ENCODE results near the gene HIPK3.
"Not testable (repeated sequence)": the region's sequence is repeated elsewhere in the genome, so short reads cannot be mapped to it uniquely, and the experiment has no call there.

Gene HIPK3

DNA sequence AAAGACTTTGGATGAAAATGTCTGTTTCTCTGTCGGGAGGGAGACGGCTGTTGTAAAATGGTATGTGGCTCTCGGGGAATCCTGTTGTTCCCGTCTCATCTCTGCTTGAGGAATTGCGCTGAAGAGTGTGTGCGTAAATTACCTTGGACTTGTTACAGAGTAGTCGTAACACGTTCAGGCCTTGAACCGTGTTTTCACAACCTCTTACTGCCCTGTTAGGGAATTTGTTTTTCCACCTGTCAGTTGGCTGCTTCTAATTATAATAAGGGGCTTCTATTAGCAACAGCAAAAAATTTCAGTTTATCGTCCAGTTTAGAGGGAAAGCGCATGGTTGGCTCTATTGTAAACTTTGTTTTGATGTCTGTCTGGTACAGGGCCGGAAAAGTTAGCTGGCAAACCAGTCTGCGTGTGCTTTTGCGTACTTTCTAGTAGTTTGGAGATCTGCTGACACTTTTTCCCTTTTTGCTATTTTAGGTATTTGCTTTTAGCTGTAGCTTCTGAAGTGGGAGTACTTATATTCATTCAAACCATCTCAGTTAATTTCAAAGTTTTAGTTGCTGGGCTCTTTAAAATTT is 1.5 kb downstream of the HIPK3 start:
- no peak for DNase-seq (ENCODE audit: low spot score)

DNA sequence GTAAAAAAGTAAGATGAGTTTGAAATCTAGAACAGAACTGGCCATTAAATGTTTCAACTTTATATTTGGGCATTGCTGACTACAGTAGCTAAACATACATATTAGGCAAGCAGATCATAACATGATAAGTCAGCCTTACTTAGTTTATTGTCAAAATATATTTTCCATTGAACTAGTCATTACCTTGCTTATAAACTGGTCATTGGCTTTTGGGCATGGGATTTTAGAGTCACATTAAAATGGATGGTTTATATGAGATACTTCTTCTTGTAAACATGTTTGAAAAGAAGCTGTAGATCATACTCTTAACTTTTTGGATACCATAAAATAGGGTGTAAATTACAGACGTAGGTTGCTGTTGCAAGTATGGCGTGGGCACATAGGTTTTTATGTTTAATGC is 2.7 kb downstream of the HIPK3 start:
- no peak for DNase-seq (ENCODE audit: low spot score)

DNA sequence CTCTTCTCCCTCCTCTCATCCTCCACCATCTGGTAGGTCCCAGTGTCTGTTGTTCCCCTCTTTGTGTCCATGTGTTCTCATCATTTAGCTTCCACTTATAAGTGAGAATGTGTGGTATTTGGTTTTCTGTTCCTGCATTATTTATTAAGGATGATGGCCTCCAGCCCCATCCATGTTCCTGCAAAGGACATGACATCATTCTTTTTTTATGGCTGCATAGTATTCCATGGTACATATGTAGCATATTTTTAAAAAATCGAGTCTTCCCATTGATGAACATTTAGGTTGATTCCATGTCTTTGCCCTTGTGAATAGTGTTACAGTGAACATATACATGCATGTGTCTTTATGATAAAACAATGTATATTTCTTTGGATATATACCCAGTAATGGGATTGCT is 4.2 kb downstream of the HIPK3 start:
- not testable (repeated sequence) for DNase-seq (ENCODE audit: low spot score)

DNA sequence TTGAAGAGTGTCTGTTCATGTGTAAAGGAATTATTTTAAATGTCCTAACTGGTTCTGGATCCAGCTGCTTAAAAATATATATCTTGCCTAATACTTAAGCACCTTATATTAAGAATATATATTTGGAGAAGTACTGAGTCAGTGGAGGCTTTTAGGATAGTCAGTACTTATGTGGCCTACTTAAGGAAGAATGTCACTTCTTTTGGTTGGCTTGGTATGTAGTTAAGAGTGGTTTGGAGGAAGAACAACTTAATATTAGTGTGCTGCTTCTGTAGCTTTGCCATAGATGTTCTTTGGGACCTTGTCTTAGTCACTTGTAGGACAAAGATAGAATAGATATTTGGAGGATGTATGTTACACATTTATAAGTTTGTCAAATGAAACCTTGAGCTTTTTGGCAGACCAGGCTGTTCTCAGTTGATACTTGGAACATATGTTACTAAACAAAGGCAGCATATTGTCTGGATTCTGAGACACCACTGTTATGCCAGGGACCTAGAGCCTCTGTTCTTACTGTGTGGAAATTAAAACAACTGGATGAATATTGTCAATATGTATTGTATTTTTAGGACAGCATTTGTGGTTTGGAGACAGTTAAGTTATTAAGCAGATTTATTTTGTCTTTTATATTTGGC is 4.9 kb downstream of the HIPK3 start:
- no peak for DNase-seq (ENCODE audit: low spot score)

DNA sequence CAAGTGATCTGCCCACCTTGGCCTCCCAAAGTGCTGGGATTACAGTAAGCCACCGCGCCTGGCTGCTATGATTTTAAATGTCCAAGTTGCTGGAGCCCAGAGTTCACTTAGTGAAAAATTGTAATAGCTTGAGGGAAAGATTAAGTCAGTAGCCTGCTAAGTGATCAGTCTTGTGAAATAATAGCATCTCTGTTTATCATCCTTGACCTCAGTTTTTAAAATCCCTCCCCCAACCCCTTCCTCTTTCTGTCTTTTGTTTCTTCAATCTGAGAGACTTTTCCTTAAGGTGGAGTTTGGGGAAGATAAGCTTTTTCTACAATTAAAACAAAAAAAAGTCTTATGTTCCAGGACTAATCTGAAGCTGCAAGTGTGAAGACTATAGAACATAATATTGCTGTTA is 6.4 kb downstream of the HIPK3 start:
- no peak for DNase-seq (ENCODE audit: low spot score)

DNA sequence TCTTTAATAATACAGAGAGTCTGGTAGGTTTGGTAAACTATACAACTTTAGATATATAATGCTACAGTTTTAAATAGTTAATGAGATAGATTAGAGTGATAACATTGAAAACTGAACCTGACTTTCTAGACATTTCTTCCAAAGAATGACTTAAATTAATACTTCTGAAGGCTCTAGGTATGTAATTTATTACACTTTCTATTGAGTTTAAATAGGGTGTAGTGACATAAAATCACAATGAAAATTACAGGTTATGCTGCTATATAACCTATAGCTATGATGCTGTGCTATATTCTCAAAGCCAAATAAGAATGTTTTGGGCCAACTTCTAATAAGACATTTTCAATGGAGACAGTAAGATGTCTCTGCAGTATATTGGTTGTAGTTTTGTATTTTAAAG is 7.7 kb downstream of the HIPK3 start:
- no peak for DNase-seq (ENCODE audit: low spot score)

DNA sequence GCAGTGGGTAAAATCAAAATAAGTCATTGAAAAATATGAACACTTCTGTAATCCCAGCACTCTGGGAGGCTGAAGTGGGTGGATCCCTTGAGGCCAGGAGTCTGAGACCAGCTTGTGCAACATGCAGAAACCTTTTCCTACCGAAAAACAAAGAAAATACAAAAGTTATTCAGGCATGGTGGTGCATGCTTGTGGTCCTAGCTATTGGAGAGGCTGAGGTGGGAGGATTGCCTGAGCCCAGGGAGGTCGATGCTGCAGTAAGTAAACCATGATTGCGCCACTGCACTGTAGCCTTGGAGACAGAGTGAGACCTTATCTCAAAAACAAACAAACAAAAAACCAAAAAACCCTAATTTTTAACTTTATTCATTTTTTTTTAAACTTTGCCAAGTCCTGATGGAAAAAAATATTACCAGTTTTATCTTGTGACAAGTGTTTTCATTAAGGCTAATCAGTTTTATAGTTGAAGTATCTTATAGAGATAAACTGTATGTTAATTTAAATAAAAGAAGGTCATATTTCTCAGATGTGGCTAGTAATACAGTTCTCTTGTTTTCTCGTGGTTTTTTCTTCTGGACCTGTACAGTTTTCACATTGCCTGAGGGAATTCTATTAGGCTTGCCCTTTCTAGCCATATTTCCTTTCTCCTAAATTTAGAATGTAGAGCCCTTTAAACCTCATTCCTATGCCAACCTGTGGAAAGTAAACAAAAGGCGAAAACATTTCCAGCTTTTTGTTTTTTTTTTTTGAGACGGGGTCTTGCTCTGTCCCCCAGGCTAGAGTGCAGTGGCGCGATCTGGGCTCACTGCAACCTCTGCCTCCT is 9.4 kb downstream of the HIPK3 start:
- no peak for DNase-seq (ENCODE audit: low spot score)

DNA sequence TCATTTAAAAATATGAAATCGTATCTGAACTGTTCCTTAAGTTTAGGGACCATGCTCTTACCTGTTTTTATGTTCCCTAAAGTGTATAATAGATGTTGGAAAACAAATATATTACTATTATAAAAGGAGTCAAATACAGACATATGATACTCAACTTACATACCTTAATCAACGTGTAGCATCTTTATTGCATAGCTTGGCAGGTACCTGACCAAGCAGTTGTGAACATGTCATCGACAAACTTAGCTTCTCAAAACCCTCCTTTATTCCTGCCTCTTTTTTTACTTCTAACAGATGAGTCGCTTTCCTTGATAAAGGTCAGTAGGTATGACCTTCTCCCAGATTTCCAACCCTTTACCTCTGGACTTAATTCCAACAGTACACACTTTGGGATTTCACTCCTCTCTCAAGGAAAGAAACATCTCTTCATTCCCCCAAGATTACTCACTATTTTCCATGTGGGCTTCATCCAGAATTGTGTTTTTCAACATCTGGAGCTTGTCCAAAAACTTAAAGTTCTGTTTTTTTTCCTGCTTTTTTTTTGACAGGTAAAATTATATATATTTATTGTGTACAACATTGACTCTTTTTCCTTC is 11.9 kb downstream of the HIPK3 start:
- no peak for DNase-seq (ENCODE audit: low spot score)

DNA sequence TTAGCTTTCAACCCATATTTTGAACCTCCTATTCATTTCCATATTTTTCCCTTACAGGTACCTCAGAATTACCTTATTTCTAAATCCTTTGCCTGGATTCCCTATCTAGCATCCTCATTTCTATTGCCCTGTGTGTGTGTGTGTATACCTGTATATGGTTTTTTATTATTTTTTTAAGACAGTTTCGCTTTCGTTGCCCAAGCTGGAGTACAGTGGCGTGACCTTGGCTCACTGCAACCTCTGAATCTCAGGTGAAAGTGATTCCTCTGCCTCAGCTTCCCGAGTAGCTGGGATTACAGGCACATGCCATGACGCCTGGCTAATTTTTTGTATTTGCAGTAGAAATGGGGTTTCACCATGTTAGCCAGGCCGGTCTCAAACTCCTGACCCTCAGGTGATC is 12.6 kb downstream of the HIPK3 start:
- DNase-seq (ENCODE audit: low spot score): no peak

DNA sequence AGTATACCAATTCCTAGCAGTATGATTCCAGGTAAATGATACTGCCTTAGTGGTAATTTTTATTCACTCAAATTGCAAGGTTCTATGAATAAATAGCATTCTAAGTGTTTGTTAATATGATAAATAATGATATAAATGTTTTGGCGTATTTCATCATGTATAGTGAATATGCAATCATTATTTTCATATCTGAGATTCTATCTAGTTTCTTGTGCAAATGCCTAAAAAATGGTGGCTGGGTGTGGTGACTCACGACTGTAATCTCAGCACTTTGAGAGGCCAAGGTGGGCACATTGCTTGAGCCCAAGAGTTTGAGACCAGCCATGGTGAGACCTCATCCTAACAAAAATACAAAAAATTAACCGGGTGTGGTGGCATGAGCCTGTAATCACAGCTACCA is 13.9 kb downstream of the HIPK3 start:
- DNase-seq (ENCODE audit: low spot score): no peak

DNA sequence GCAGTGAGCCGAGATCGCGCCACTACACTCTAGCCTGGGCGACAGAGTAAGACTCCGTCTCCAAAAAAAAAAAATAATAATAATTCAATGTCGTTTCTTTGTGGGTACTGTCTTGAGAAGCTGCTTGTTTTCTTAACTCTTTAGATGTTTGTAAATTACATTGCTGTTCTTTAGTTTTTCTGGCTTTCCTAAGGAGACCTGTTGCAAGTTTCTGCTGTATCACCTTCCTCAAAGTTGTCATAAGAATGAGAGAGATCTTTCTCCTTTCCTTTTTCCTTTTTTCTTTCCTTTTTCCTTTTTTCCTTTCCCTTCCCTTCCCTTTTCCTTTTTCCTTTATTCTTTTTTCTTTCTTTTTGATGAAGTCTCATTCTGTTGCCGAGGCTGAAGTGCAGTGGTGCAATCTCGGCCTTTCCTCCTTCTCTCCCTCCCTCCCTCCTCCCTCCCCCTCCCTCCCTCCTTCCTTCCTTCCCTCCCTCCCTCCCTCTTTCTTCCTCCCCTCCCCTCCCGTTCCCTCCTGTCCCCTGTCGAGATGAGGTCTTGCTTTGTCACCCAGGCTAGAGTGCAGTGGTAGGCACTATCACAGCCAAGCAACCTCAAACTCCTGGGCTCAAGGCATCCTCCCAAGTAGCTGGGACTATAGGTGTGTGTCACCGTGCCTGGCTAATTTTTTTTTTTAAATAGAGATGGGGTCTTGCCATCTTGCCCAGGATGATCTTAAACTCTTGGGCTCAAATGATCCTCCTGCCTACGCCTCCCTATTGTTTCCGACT is 15.3 kb downstream of the HIPK3 start:
- DNase-seq (ENCODE audit: low spot score): no peak

DNA sequence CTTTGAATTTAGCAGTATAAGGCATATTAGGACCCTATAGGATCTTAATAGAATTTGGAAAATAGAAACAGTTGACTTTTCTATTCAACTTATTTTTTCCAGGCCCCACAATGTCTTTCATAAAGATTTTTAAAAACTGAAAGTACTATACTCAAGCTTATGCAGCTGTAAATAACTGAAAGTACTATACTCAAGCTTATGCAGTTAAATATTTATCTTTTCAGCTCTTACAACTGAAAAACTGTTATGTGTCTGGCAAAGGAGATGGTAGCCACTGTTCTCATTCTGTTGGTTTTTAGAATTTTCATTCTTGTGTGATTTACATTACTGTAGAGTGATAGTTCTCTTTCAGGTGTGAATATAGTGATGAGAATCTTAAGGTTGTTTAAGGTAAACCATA is 16.5 kb downstream of the HIPK3 start:
- DNase-seq (ENCODE audit: low spot score): no peak

DNA sequence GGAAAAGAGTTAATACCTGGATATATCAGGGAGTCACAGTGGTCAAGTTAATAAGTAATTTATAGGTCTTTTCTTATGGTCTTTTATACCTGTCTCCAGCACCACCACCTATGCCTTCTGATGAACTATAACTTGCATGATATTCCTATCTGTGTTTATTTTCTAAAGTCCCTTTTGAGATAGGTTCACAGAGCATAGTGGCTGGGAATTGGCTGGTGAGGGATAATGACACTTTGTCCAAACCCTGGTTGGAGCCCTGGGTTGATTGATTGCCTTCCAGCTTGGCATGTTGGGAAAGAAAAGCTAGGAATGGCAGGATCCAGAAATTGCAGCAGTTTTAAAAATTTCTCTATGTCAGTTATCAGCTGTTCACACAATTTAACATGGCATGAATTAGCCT is 23.2 kb downstream of the HIPK3 start:
- no peak for DNase-seq (ENCODE audit: low spot score)

DNA sequence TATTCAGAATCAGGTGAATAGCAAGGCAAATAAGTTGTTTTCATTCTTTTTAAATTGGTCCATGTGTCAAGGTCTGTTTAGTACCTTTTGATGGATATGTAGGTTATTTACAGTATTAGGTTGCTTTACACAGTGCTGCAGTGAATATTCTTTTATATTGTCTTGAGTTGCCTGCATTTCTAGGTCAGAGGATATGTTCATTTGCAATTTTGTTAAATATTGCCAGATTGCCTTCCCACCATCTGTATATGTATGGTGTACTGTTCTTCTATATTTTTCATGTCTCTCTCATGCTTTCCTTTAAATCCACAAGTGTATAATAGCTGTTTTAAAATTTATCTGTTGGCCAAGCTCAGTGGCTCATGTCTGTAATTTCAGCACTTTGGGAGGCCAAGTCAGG is 24.6 kb downstream of the HIPK3 start:
- DNase-seq (ENCODE audit: low spot score): no peak

DNA sequence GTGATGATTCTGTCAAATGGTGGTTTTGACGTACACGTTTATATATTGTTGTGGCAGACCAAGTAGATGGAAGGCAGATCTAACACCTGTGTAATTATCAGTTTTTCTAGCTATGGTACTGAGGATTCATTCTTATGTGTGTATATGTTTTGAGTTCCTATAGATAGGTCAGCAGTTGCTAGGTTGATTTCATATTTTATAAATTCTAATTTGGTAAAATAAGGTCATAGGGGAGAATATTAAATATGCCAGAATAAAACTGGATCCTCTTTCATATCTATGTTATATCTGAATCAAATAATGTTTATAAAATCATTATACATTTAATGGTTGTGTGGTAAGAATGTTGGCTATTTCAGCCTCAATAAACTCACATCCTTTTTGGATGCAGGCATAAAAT is 27.6 kb downstream of the HIPK3 start:
- no peak for DNase-seq (ENCODE audit: low spot score)

DNA sequence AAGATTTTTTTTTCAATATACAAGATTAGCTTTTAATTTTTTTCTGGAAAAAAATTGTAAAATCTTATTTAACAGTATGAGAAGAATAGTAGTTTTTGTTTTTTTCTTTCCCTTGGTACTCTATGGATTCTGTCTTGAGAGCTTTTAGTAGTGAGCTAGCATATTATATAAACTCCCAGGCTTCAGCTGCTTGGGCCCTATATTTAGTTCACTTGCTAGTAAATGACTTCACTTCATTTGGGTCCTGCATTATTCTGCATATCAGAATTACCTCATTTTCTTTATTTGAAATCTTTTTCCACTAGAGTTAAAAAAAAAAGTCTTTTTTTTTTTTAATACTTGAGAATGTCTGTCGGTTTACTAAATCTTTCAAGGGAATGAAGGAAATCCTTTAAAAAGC is 33.1 kb downstream of the HIPK3 start:
- DNase-seq (ENCODE audit: low spot score): no peak

DNA sequence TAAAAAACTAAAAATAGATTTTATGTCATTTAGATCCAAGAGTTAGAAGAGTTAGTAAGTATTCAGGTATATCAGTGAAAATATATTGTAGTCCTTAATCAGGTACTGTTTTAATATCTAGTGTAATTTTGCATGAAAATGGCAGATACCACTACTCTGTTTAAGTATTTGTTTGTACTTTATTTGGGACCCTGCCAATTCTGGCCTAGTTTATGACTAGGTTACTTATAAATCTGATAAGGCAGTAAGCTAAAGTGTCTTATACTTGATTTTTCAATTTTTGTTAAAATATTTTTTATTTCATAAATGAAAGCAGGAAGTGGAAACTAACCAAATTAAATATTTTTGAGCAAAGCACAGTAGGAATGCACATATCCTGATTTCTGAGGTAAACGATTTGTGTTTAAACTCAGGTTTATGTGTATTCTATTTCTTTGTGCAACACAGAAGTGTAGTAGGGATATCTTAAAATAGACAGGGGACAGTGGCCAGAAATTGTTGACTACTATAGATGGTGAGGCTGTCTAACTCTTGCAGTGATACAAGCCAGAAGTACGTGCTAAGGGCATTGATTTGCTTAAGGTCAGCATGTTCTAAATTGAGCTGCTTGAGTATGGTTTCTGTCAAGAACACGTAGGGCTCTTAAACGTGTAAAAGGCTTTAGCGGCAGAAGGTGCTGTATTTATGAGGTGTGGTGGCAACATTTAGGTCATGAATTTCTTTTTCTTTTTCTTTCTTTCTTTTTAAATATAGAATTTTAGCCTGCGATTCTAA is 34.0 kb downstream of the HIPK3 start:
- DNase-seq (ENCODE audit: low spot score): no peak

DNA sequence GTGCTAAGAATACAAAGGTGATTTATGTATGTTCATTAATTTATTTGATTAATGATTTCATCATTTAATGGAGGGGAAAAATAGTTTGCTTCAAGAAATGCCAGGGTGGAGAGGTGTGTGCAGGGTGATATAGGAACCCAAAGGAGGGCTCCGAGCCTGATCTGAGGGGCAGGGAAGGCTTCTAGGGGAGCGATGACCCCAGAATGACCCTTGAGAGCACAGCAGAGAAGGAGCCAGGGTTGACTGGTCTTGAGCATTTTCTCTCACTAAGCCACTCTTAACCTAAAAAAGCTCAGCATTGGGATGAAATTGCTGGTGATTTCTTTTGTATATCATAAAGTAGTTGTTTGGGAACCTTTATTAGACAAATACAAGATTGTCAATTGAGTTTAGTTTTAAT is 35.1 kb downstream of the HIPK3 start:
- DNase-seq (ENCODE audit: low spot score): no peak

DNA sequence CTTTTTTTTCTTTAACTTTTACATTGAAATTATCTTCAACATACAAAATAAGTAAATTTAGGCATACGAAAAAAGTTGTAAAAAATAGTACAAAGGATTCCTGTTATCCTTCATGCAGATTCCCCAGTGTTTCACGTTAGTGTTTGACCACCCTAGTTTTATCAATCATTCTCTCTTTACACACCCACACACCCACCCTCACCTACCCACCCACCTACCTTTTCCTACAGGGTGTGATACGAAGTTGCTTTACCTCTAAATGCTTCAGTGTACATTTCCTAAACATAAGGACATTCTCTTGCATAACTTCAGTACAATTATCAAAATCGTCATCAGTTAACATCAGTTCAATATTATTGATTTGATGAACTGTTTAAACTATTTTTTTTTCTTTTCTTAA is 37.0 kb downstream of the HIPK3 start:
- no peak for DNase-seq (ENCODE audit: low spot score)

DNA sequence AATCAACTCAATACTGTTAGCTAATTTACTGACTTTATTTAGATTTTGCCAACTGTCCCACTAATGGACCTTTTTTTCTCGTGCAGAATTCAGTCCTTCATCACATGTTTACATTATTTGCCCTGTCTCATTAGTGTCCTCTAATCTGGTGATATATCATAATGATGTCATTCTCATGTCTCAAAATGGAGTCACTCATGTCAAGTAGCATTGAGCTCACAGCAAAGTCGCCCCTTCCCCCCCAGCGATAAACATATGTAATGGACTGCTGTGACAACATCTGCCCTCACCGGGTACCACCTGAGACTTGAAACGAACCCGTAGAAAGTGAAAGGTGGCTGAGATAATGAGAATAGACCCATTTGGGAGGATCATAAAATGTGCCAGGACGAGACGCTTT is 37.6 kb downstream of the HIPK3 start:
- no peak for DNase-seq (ENCODE audit: low spot score)

DNA sequence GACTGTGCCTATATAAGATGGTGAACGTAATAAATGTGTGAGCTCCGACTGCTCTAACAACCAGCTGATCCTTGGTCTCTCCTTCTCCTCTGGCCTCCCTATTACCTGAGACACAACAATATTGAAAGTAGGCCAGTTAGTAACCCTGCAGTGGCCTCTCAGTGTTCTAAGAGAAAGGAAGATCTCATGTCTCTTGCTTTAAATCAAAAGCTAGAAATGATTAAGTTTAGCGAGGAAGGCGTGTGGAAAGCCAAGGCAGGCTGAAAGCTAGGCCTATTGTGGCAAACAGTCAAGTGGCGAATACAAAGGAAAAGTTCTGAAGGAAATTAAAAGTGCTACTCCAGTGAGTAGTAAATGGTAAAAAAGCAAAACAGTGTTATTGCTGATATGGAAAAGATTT is 39.5 kb downstream of the HIPK3 start:
- DNase-seq (ENCODE audit: low spot score): no peak

DNA sequence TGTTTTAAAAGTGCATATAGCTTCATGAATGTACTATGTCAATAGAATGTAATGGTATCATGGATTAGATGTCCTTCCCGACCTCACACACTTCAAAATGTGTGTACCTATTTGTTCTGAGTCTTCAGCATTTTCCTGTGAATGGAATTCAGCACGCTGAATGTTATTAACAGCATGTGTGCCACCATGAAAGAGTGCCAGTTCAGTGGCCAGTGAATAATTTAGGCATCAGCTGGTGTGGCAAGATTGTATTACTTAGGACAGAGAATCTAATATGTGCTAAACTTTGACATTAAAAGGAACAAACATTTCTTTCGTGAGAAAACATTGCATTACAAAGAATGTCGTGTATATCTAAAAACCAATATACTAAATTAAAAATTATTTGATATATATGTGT is 46.4 kb downstream of the HIPK3 start:
- no peak for DNase-seq (ENCODE audit: low spot score)

Data from SW480 (cell line).